ENCODE data around the gene RAPGEF1.
A peak's percentile ranks its signal among the peaks of the same experiment; 100 is the strongest.

Gene RAPGEF1

GRCh38 chr9:131601683-131602181 is 138.1 kb downstream of the RAPGEF1 start:
- DNase-seq: no peak

GRCh38 chr9:131598121-131598520 is 141.8 kb downstream of the RAPGEF1 start:
- peak; percentile 87 to 88 for DNase-seq

- DNase-seq: no peak
These were observed 142.6 kb downstream of the RAPGEF1 start for GRCh38 chr9:131597246-131597645.

- DNase-seq: no peak
These were observed 143.5 kb downstream of the RAPGEF1 start for GRCh38 chr9:131596430-131596743.

GRCh38 chr9:131595696-131596429 is 144.0 kb downstream of the RAPGEF1 start:
- no peak for DNase-seq

GRCh38 chr9:131594906-131595665 is 144.8 kb downstream of the RAPGEF1 start:
- DNase-seq: peak; percentile 62 to 81

- no peak for DNase-seq
These were observed 145.8 kb downstream of the RAPGEF1 start for GRCh38 chr9:131593936-131594665.

- peak; percentile 55 to 73 for DNase-seq
These were observed 146.6 kb downstream of the RAPGEF1 start for GRCh38 chr9:131593091-131593820.

- no peak for DNase-seq
These were observed 148.0 kb downstream of the RAPGEF1 start for GRCh38 chr9:131591845-131592208.

- peak; percentile 46 to 72 for DNase-seq
These were observed 148.7 kb downstream of the RAPGEF1 start for GRCh38 chr9:131590907-131591844.

- DNase-seq: no peak
These were observed 149.4 kb downstream of the RAPGEF1 start for GRCh38 chr9:131590449-131590848.

- no peak for DNase-seq
These were observed 149.9 kb downstream of the RAPGEF1 start for GRCh38 chr9:131589993-131590392.

- DNase-seq: no peak
These were observed 150.7 kb downstream of the RAPGEF1 start for GRCh38 chr9:131589124-131589711.

- no peak for DNase-seq
These were observed 151.5 kb downstream of the RAPGEF1 start for GRCh38 chr9:131588396-131588795.

GRCh38 chr9:131587906-131588305 is 152.0 kb downstream of the RAPGEF1 start:
- DNase-seq: no peak

GRCh38 chr9:131587331-131587730 is 152.5 kb downstream of the RAPGEF1 start:
- DNase-seq: no peak

- DNase-seq: peak; percentile 56 to 74
These were observed 154.5 kb downstream of the RAPGEF1 start for GRCh38 chr9:131585375-131585774.

- DNase-seq: no peak
These were observed 155.0 kb downstream of the RAPGEF1 start for GRCh38 chr9:131584858-131585257.

GRCh38 chr9:131583836-131584555 is 155.9 kb downstream of the RAPGEF1 start:
- no peak for DNase-seq

GRCh38 chr9:131583337-131583645 is 156.6 kb downstream of the RAPGEF1 start:
- DNase-seq: no peak
